ENCODE measurements around the gene CYLD. TPM values are rescaled to one million over a fixed set of nuclear protein-coding genes. Genes with fewer than 3 reads are reported as not detected.

Gene CYLD
- total and polyA plus RNA-seq, 2 of the 4 experiments (the other 2 are of a cell fraction), result 16.2 to 37.3 TPM

DNA sequence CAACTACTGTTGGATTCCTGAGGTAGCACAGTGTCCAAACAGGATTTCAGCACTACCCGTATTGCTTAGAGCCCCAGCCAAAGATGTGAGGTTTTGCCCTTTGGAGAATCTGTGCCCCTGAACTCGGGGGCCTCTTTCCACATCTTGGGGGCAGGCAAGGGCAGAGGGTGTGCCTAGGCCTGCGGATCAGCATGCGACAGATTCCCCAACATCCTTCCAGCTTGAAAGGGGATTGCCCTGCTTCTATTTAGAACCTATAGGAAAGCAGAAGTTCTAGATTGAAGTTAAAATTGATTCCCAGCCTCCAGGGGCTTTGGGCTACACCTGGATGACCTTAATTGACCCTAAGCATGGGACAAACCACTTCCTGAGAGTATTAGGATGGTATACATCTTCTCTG is 28.9 kb upstream of the CYLD start:
- dilution Hi-C loops (cut with HindIII; ENCODE audit: low sequenced_read_pairs, unreplicated experiment), result no loop called here
- no peak overlapping the region for H3K56ac ChIP-seq (ENCODE audit: extremely low read depth, insufficient read depth, low read length)
- no TSS peak for BruUV-seq (replicated peaks)
- no peak overlapping the region for H2BK20ac ChIP-seq (ENCODE audit: low read depth, low read length)
- DNase-seq (no peak), ATAC-seq (ENCODE audit: low read depth) (no peak)
- no peaks in the 10 kb centered on the region for H3K9me3 ChIP-seq (ENCODE audit: control insufficient read depth, insufficient read depth, low read length)
- intact Hi-C loops (cut with micrococcal nuclease), result no loop called here
- POLR2A ChIA-PET (ENCODE audit: unreplicated experiment), result no interaction called here
- no peaks in the 10 kb centered on the region; the same call in none of the 2 replicates for H3K27me3 ChIP-seq (ENCODE audit: control insufficient read depth, insufficient read depth, low read length)
- CTCF ChIA-PET, result no interaction called here
- H3K9me1 ChIP-seq (ENCODE audit: insufficient read depth, low read length), result no peaks in the 10 kb centered on the region
- TF ChIP-seq RCOR1 (IDR thresholded peaks at IDR 0.05; ENCODE audit: insufficient replicate concordance, low read length) (no peak), CEBPB (IDR thresholded peaks at IDR 0.05; ENCODE audit: low read depth, low read length) (no peak), MAZ (IDR thresholded peaks at IDR 0.05; ENCODE audit: borderline replicate concordance, low read depth, low read length) (no peak), SMC3 (IDR thresholded peaks at IDR 0.05; ENCODE audit: low read depth, low read length) (no peak), POLR2A (IDR thresholded peaks at IDR 0.05; ENCODE audit: low read depth, low read length) (no peak), NFE2L2 (IDR thresholded peaks at IDR 0.05; ENCODE audit: low read depth, low read length) (no peak), MAFK (IDR thresholded peaks at IDR 0.05; ENCODE audit: low read depth, low read length) (no peak), BHLHE40 (IDR thresholded peaks at IDR 0.05; ENCODE audit: low read depth, low read length) (no peak), RAD21 (IDR thresholded peaks at IDR 0.05; ENCODE audit: low read length) (no peak), RFX5 (IDR thresholded peaks at IDR 0.05; ENCODE audit: low read depth, low read length) (no peak), FOS (IDR thresholded peaks at IDR 0.05; ENCODE audit: low read depth, low read length) (no peak), MXI1 (IDR thresholded peaks at IDR 0.05; ENCODE audit: borderline replicate concordance, low read depth, low read length) (no peak), CHD1 (IDR thresholded peaks at IDR 0.05; ENCODE audit: low read depth, low read length) (no peak)
- TF ChIP-seq, protein P1, sequence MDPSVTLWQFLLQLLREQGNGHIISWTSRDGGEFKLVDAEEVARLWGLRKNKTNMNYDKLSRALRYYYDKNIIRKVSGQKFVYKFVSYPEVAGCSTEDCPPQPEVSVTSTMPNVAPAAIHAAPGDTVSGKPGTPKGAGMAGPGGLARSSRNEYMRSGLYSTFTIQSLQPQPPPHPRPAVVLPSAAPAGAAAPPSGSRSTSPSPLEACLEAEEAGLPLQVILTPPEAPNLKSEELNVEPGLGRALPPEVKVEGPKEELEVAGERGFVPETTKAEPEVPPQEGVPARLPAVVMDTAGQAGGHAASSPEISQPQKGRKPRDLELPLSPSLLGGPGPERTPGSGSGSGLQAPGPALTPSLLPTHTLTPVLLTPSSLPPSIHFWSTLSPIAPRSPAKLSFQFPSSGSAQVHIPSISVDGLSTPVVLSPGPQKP (IDR thresholded peaks at IDR 0.05; ENCODE audit: borderline replicate concordance, low read depth, low read length), result no peak
- TF ChIP-seq, protein P2, sequence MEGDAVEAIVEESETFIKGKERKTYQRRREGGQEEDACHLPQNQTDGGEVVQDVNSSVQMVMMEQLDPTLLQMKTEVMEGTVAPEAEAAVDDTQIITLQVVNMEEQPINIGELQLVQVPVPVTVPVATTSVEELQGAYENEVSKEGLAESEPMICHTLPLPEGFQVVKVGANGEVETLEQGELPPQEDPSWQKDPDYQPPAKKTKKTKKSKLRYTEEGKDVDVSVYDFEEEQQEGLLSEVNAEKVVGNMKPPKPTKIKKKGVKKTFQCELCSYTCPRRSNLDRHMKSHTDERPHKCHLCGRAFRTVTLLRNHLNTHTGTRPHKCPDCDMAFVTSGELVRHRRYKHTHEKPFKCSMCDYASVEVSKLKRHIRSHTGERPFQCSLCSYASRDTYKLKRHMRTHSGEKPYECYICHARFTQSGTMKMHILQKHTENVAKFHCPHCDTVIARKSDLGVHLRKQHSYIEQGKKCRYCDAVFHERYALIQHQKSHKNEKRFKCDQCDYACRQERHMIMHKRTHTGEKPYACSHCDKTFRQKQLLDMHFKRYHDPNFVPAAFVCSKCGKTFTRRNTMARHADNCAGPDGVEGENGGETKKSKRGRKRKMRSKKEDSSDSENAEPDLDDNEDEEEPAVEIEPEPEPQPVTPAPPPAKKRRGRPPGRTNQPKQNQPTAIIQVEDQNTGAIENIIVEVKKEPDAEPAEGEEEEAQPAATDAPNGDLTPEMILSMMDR (conservative IDR thresholded peaks at IDR 0.05; ENCODE audit: low read depth, low read length), result no peak
- TF ChIP-seq, protein P3, sequence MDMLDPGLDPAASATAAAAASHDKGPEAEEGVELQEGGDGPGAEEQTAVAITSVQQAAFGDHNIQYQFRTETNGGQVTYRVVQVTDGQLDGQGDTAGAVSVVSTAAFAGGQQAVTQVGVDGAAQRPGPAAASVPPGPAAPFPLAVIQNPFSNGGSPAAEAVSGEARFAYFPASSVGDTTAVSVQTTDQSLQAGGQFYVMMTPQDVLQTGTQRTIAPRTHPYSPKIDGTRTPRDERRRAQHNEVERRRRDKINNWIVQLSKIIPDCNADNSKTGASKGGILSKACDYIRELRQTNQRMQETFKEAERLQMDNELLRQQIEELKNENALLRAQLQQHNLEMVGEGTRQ (IDR thresholded peaks at IDR 0.05; ENCODE audit: low read depth, low read length), result no peak
- no peak overlapping the region for H3K18ac ChIP-seq (ENCODE audit: low read depth, low read length)
- no peak overlapping the region for H2AK9ac ChIP-seq (replicated peaks; ENCODE audit: low read depth, low read length, poor library complexity)
- H3K27ac ChIP-seq (ENCODE audit: insufficient read depth, low read length), result no peak overlapping the region
- no peak overlapping the region for H3K9ac ChIP-seq (ENCODE audit: low read depth, low read length)
- H3K79me1 ChIP-seq (ENCODE audit: low read depth in 1 of 2, low read length in 2 of 2), result no peaks in the 10 kb centered on the region
- no peak overlapping the region for H2BK120ac ChIP-seq (ENCODE audit: low read depth, low read length)
- no peak overlapping the region for H2BK5ac ChIP-seq (ENCODE audit: low read depth, low read length, poor library complexity, severe bottlenecking)
- H2BK15ac ChIP-seq (ENCODE audit: low read depth, low read length), result no peak overlapping the region
- H3K4ac ChIP-seq (ENCODE audit: low read depth, low read length), result no peak overlapping the region
- no peak overlapping the region for H4K91ac ChIP-seq (ENCODE audit: insufficient read depth, low read depth, low read length)
- no peaks in the 10 kb centered on the region for H3K4me1 ChIP-seq (ENCODE audit: control insufficient read depth, insufficient read depth, low read length)
- no CpG with 5 or more reads among the region's 4 CpGs for WGBS, 2 experiments (ENCODE audit: extremely low coverage in 2 of 2, insufficient read length in 1 of 2)
- H3K14ac ChIP-seq (replicated peaks; ENCODE audit: low read depth, low read length), result no peak overlapping the region
- H4K20me1 ChIP-seq (ENCODE audit: insufficient read depth, low read length), result no peaks in the 10 kb centered on the region
- in situ Hi-C loops (cut with MboI; ENCODE audit: low sequenced_read_pairs), result no loop called here
- H4K5ac ChIP-seq (ENCODE audit: low read depth, low read length), result no peak overlapping the region
- no peak overlapping the region for H3K23ac ChIP-seq (ENCODE audit: low read depth, low read length)
- H3K4me3 ChIP-seq (ENCODE audit: insufficient read depth, low read depth, low read length), result no peak overlapping the region
- H3K4me2 ChIP-seq (ENCODE audit: low read depth, low read length), result no peak overlapping the region
- no peak overlapping the region for H4K8ac ChIP-seq (ENCODE audit: low read depth in 2 of 2, low read length in 2 of 2)
- no peak overlapping the region for H2AK5ac ChIP-seq (ENCODE audit: low read depth, low read length)
- no peak overlapping the region for H2AFZ ChIP-seq (replicated peaks; ENCODE audit: low read length, poor library complexity)
- no peaks in the 10 kb centered on the region for H3K36me3 ChIP-seq (ENCODE audit: control insufficient read depth, insufficient read depth, low read length)

All from IMR-90 (cell line).